Fibroblast of lung (primary cell): Measurements from ENCODE around the gene GLIPR2. TPM values are rescaled to one million over a fixed set of nuclear protein-coding genes. Genes with fewer than 3 reads are reported as not detected.

ENCODE experiments used
- DNase-seq, 2 donors: peaks; one replicate each; pipeline versions ENCODE4 v3.0.0 to v3.0.0-alpha.2; 2010; ENCODE audit warnings: low read depth in 2 of 2
- H2AFZ ChIP-seq: 2 replicates; pipeline ENCODE4 v1.5.1; 2012; ENCODE audit warnings: low read length, control low read depth, inconsistent platforms
- H3K27ac ChIP-seq: 2 replicates; pipeline ENCODE4 v1.5.1; 2011; ENCODE audit warnings: low read length, control low read depth; ENCODE audit not compliant: insufficient read depth
- H3K27me3 ChIP-seq: 2 replicates; pipeline ENCODE4 v1.5.1; 2011; ENCODE audit warnings: mild to moderate bottlenecking, low read length; ENCODE audit not compliant: control insufficient read depth, insufficient read depth
- H3K36me3 ChIP-seq: 2 replicates; pipeline ENCODE4 v1.5.1; 2011; ENCODE audit warnings: low read length; ENCODE audit not compliant: control insufficient read depth, insufficient read depth
- H3K4me1 ChIP-seq: 2 replicates; pipeline ENCODE4 v1.5.1; 2011; ENCODE audit warnings: low read length; ENCODE audit not compliant: control insufficient read depth, insufficient read depth; ENCODE audit errors: extremely low read depth
- H3K4me2 ChIP-seq: 2 replicates; pipeline ENCODE4 v1.5.1; 2011; ENCODE audit warnings: low read length, control low read depth; ENCODE audit not compliant: insufficient read depth; ENCODE audit errors: extremely low read depth
- H3K4me3 ChIP-seq, 4 experiments: fragments of 200-600 bp in 1 of 4; sonication (generic) in 1 of 4; replicated peaks in 1 of 4; 2 replicates each; pipeline ENCODE4 v1.5.1; 2011 to 2016; ENCODE audit warnings: low read length in 4 of 4, low read depth in 3 of 4, mild to moderate bottlenecking in 3 of 4, control low read depth in 2 of 4, inconsistent platforms in 1 of 4, mixed read lengths in 1 of 4; ENCODE audit not compliant: insufficient read depth in 1 of 4; ENCODE audit errors: control extremely low read depth in 1 of 4
- H3K79me2 ChIP-seq: 2 replicates; pipeline ENCODE4 v1.5.1; 2012; ENCODE audit warnings: mild to moderate bottlenecking, low read length, inconsistent platforms; ENCODE audit not compliant: control insufficient read depth, insufficient read depth
- H3K9ac ChIP-seq: 2 replicates; pipeline ENCODE4 v1.5.1; 2011; ENCODE audit warnings: mild to moderate bottlenecking, low read length, control low read depth; ENCODE audit not compliant: insufficient read depth
- H3K9me3 ChIP-seq: 2 replicates; pipeline ENCODE4 v1.5.1; 2012; ENCODE audit warnings: low read depth, low read length; ENCODE audit not compliant: control insufficient read depth, insufficient read depth
- H4K20me1 ChIP-seq: 2 replicates; pipeline ENCODE4 v1.5.1; 2011; ENCODE audit warnings: low read length; ENCODE audit not compliant: control insufficient read depth, insufficient read depth; ENCODE audit errors: extremely low read depth
- CTCF ChIP-seq, 2 donors: IDR thresholded peaks in 1 of 2; conservative IDR thresholded peaks in 1 of 2; 1 replicate in 1 of 2; 2 replicates in 1 of 2; pipeline ENCODE4 v1.5.1; 2011 to 2012; ENCODE audit warnings: low read length in 2 of 2, control low read depth in 1 of 2, inconsistent platforms in 1 of 2, low read depth in 1 of 2, mild to moderate bottlenecking in 1 of 2
- EZH2 ChIP-seq: IDR thresholded peaks from 2 replicates; pipeline ENCODE4 v1.5.1; 2012; ENCODE audit warnings: low read length, control low read depth, mild to moderate bottlenecking; ENCODE audit errors: missing control alignments
- polyA plus RNA-seq, 2 donors: library from polyadenylated mRNA; depleted of rRNA in 1 of 2; stranded (reverse) in 1 of 2; unstranded in 1 of 2; fragments of >200 nt; gene quantifications; 2 replicates each; pipeline ENCODE4 v1.2.1, GENCODE V29; 2011 to 2012; ENCODE audit warnings: missing spikeins in 1 of 2
- total RNA-seq: library from RNA; depleted of rRNA; stranded (reverse); fragments of >200 nt; gene quantifications from 2 replicates; pipeline ENCODE4 v1.2.1, GENCODE V29; 2014

GLIPR2 gene
- total and polyA plus RNA-seq, 2 donors (not counting 1 experiment from before 2014, with no cell fraction given) = 40.0 to 108 TPM

GRCh38 chr9:36207016-36207415 lies 70.5 kb downstream of the GLIPR2 start:
- Histone ChIP-seq H3K27ac (peak overlapping the region; percentile 74), H3K79me2 (peaks cover 63% of the 10 kb centered on the region), H3K4me2 (peak overlapping the region; percentile 54), H3K27me3 (no peaks in the 10 kb centered on the region), H3K9ac (no peak overlapping the region), H3K4me3 (no peak overlapping the region), H3K4me1 (peaks cover 21% of the 10 kb centered on the region), H3K9me3 (no peaks in the 10 kb centered on the region), H2AFZ (no peak overlapping the region), H3K36me3 (peaks cover 34% of the 10 kb centered on the region), H4K20me1 (no peaks in the 10 kb centered on the region)
- no peak for TF ChIP-seq EZH2
- no peak for TF ChIP-seq CTCF (conservative IDR thresholded peaks at IDR 0.05 in 1 of 2, IDR thresholded peaks at IDR 0.05 in 1 of 2; ENCODE audit: low read depth in 1 of 2, low read length in 2 of 2)
- DNase-seq = peak in 1 of 2 donors; percentile 70

- H3K27ac ChIP-seq = peak overlapping the region; percentile 74
- DNase-seq = peak in 1 of 2 donors; percentile 64
- no peak overlapping the region for H2AFZ ChIP-seq
- no peaks in the 10 kb centered on the region for H3K27me3 ChIP-seq
- no peak overlapping the region for H3K4me3 ChIP-seq
- H3K9me3 ChIP-seq = no peaks in the 10 kb centered on the region
- peaks cover 21% of the 10 kb centered on the region for H3K4me1 ChIP-seq
- H3K36me3 ChIP-seq = peaks cover 34% of the 10 kb centered on the region
- H3K9ac ChIP-seq = no peak overlapping the region
- H3K79me2 ChIP-seq = peaks cover 67% of the 10 kb centered on the region
- H3K4me2 ChIP-seq = peak overlapping the region; percentile 54
- TF ChIP-seq EZH2 (no peak), CTCF (conservative IDR thresholded peaks at IDR 0.05 in 1 of 2, IDR thresholded peaks at IDR 0.05 in 1 of 2; ENCODE audit: low read depth in 1 of 2, low read length in 2 of 2) (no peak)
- no peaks in the 10 kb centered on the region for H4K20me1 ChIP-seq
Measured at GRCh38 chr9:36207546-36208012, 71.0 kb downstream of the GLIPR2 start.

- Histone ChIP-seq H3K4me1 (peaks cover 21% of the 10 kb centered on the region), H3K36me3 (peaks cover 30% of the 10 kb centered on the region), H2AFZ (no peak overlapping the region), H3K4me3 (no peak overlapping the region), H3K79me2 (peaks cover 73% of the 10 kb centered on the region), H3K9me3 (no peaks in the 10 kb centered on the region), H3K27ac (peak overlapping the region; percentile 74), H3K9ac (no peak overlapping the region), H3K27me3 (no peaks in the 10 kb centered on the region), H3K4me2 (peak overlapping the region; percentile 51), H4K20me1 (no peaks in the 10 kb centered on the region)
- DNase-seq = peak in 1 of 2 donors; percentile 40
- TF ChIP-seq CTCF (conservative IDR thresholded peaks at IDR 0.05 in 1 of 2, IDR thresholded peaks at IDR 0.05 in 1 of 2; ENCODE audit: low read depth in 1 of 2, low read length in 2 of 2) (no peak), EZH2 (no peak)
Measured at GRCh38 chr9:36208521-36209253, 72.2 kb downstream of the GLIPR2 start.
